NCI-H2107 treated with DMSO at 0.1 percent for 48 hours (cell line): ENCODE data around the gene FOXO4.
A peak's percentile ranks its signal among the peaks of the same experiment; 100 is the strongest.

ENCODE experiments used
- DNase-seq: peaks from one replicate; lab custom pipeline; 2025; ENCODE audit not compliant: unreplicated experiment; lab: John Stamatoyannopoulos, UW

The FOXO4 gene

GRCh38 chrX:71098951-71099506 is 3.4 kb downstream of the FOXO4 start:
- DNase-seq: no peak

DNA sequence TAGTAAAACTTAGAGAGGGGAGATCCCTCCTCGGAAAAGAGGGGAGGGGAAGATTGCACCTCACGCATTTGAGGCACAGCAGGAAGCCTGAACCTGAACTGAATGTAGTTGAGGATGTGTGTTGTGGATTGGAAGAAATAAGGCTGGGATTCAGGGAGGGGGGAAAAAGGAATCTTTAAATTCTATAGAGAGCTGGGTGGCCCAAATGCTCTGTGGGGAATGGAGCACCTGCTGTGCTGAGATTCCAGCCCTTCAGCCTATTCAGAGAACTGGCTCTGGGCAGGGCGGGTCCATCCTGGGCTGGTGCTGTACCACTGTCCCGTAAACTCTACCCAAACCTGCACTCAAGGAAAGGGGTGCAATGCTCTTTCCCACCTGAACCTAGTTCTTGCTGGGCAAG is 4.1 kb downstream of the FOXO4 start:
- no peak for DNase-seq

DNA sequence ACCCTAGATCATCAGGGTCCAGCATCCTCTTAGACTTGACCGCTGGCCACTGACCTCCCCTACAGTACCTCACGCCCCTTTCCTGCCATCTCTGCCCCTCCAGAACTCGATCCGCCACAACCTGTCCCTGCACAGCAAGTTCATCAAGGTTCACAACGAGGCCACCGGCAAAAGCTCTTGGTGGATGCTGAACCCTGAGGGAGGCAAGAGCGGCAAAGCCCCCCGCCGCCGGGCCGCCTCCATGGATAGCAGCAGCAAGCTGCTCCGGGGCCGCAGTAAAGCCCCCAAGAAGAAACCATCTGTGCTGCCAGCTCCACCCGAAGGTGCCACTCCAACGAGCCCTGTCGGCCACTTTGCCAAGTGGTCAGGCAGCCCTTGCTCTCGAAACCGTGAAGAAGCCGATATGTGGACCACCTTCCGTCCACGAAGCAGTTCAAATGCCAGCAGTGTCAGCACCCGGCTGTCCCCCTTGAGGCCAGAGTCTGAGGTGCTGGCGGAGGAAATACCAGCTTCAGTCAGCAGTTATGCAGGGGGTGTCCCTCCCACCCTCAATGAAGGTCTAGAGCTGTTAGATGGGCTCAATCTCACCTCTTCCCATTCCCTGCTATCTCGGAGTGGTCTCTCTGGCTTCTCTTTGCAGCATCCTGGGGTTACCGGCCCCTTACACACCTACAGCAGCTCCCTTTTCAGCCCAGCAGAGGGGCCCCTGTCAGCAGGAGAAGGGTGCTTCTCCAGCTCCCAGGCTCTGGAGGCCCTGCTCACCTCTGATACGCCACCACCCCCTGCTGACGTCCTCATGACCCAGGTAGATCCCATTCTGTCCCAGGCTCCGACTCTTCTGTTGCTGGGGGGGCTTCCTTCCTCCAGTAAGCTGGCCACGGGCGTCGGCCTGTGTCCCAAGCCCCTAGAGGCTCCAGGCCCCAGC is 5.2 kb downstream of the FOXO4 start:
- DNase-seq: no peak

DNA sequence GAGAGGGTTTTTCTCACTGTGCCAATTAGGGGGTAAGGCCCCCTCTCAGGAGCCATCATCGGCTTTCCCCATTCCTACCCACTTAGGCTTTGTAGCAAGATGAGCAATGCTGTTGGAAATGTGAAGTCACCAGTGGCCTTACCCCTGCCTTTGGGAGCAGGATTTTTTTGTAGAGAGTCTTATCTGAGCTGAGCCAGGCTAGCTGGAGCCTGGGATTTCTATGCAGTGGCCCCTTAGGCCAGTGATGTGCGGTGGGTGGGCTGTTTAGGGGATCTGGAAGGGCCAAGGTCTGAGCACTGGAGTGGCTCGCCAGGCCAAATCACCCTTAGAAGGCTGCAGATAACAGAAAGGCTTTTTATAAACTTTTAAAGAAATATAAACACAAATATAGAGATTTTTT is 6.6 kb downstream of the FOXO4 start:
- no peak for DNase-seq

DNA sequence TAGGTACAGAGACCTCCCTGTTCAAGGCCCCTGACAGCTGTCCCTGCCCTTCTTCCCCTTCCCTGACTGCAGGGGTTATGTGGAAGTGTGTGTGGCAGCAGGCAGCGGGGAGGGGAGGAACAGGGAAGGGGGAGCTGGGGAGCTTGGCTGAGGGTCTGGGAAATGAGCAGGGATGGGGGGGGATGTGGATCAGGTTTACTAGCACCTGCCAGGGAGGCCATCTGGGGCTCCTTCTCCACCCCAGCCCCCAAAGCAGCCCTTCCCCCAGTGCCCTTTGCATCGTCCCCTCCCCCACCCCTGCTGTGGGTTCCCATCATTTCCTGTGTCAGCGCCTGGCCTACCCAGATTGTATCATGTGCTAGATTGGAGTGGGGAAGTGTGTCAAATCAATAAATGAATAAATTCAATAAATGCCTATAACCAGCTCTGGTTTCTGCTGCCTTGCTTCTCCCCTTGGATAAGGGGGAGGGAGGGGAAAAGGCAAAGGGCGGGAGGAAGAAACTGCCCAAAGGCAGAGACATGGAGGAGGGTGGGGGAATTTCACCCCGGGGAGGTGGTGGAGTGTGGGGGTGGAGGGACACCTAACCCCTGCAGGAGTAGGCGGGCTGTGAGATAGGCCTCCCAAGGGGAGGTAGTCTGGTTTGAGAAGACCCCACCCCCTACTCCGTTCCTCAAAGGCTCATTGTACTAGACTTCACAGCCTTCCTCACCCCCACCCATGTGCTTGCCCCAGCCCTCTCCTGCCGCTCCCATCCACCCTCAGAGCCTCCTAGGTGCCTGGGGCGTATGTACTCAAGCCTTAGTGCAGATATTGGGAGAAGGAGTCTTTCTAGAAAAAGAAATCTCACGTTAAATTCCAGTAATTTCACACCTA is 7.7 kb downstream of the FOXO4 start:
- no peak for DNase-seq

GRCh38 chrX:71105628-71106027 is 10.0 kb downstream of the FOXO4 start:
- no peak for DNase-seq

DNA sequence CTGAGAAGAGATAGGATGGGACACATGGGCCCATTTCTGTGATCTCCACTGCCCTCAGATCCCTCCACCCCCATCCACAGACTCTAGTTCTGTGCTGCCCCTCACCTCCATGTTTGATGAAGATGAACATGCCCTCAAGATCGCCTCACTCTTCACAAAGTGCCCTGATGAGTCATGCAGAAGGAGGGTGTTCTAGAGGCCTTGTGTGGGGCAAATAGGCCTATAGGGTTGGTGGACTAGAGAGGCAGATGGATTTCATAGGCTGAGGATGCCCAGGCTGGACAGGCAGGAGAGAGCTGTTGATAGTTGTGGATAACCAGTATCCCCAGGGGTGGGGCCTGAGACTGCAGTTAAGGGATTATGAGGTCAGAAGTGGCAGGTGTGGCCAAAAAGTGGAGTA is 10.8 kb downstream of the FOXO4 start, which contains the start of gene CXorf65:
CXorf65 (minus strand) TSS at position 314 of the 400 bp plus-strand sequence; CDS start at position 130, 184 bp downstream.
- no peak for DNase-seq

GRCh38 chrX:71107245-71107644 is 11.6 kb downstream of the FOXO4 start:
- no peak for DNase-seq

DNA sequence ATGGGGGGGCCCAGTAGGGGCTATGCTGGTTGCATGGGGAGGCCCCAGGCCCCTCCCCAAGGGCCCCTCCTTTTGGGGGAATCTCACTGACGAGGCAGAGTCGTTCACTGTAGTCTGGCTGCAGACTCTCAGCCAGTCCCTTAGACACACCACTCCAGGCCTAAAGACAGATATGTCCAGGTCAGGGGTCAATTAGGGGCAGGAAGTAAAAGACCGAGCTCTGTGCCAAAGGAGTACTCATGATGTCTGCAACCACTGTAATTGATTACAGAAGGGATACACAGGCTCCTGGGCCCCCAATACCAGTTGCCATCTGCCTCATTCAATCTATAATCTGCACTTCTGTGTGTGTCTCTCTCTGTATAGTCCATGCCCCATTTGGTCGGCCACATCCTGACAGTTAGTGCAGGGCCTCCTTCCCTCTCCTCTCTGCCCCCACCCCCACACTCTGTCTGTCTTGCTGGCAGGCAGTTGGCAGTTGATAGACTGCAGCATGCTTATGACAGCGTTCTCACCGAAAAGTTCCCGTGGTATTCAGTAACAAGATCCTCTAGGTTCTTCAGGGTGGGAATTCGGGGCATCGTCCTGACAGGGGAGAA is 12.2 kb downstream of the FOXO4 start:
- no peak for DNase-seq

GRCh38 chrX:71109051-71109450 is 13.4 kb downstream of the FOXO4 start:
- no peak for DNase-seq

GRCh38 chrX:71111141-71111843 is 15.6 kb downstream of the FOXO4 start, which contains the start of gene IL2RG:
IL2RG (minus strand) TSS chrX:71111577; CDS start chrX:71111539, 38 bp downstream.
- DNase-seq: no peak

DNA sequence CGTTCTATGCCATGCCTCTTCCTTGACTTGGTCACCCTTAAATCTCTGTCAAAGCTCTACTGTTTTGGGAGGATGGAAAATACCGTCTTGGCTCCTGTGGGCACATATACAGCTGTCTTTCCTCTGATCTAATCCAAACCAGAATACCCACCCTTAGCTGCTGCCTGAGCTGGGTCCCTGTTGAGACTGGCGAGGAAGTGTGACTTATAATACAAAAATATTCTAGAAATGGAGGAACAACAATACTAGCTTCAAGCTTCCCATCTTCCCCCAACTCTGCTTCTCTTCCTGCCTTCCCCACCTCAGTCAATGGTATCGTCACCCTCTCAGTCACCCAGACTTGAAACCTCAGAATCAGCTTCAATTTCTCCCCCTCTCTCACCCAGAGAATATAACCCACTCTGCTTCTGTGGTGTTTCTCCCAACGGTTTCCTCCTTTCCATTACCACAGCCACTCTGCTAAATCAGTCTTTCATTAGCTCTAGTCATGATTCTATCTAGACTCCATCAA is 16.3 kb downstream of the FOXO4 start:
- no peak for DNase-seq

DNA sequence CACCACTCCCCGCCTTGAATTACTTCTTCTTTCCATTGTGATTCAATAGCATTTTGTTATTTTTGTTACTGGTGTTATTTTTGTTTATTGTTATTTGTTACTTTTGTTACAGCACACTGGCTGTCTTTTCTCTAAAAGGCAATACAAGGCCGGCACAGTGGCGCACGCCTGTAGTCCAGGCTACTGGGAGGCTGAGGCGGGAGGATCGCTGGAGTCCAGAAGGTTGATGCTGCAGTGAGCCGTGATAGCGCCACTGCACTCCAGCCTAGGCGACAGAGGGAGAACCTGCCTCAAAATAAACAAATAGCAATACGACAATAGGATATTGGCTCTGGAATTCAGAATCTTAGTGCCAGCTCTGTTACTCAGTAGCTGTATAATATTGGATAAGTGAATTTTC is 21.7 kb downstream of the FOXO4 start:
- no peak for DNase-seq

DNA sequence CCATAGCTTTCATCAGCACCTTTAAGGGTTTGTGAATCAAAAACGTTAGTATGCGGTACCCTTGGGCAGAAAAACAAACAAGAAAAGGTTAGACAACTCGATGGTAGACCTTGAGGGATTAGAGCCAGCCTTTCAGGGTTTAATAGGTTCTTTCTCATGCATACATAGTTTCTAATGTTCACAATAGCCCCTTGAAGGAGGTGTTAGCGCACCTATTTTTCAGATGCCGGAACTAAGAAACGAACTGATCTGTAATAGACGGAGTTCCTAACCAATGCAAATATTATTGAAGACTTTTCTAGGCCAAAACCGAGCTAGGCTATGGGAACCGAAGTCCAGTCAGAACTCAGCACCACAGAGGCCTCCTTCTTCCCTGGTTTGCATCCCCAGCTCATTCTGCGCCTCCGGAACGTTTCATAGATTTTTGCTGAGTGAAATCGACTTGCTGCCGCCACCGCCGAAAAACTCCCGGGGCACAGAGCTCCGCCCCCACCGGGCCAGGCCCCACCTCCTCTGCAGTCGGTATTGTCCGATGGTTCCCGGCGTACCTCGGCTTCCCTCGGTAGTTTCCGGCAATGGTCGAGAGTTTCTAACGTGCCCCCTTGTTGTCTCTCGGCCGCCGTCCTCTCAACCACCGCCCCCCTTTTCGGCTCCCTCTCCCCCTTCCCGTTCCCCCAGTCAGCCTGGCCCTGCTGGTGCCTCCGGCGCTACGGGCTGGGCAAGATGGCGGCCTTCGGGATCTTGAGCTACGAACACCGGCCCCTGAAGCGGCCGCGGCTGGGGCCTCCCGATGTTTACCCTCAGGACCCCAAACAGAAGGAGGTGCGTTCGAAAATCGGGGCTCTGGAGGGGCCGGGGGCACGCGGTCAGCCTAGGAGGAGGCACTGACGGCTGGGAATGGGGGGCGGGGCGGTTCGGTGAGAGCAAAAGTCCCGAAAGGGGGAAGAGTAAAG is 22.7 kb downstream of the FOXO4 start, which contains the start of gene MED12:
MED12 (plus strand) TSS at position 565 of the 953 bp plus-strand sequence; CDS start at position 724, 159 bp downstream.
- DNase-seq: peak; percentile 66

- no peak for DNase-seq
These were observed 23.4 kb downstream of the FOXO4 start for GRCh38 chrX:71118985-71119535.

GRCh38 chrX:71128166-71128833 is 32.6 kb downstream of the FOXO4 start:
- no peak for DNase-seq

GRCh38 chrX:71128915-71129765 is 33.5 kb downstream of the FOXO4 start:
- peak; percentile 35 for DNase-seq
